ENCODE results near the gene RGCC.
"Not testable (repeated sequence)": the region's sequence is repeated elsewhere in the genome, so short reads cannot be mapped to it uniquely, and the experiment has no call there.

Gene RGCC

GRCh38 chr13:41488124-41488523 lies 30.8 kb downstream of the RGCC start:
- no peak for DNase-seq (ENCODE audit: low read depth in 1 of 2, low spot score in 1 of 2)

GRCh38 chr13:41490371-41491015 lies 33.1 kb downstream of the RGCC start:
- DNase-seq (ENCODE audit: low read depth in 1 of 2, low spot score in 1 of 2) = no peak

GRCh38 chr13:41491436-41491835 lies 34.1 kb downstream of the RGCC start:
- no peak for DNase-seq (ENCODE audit: low read depth in 1 of 2, low spot score in 1 of 2)

GRCh38 chr13:41492432-41493260 lies 35.3 kb downstream of the RGCC start:
- DNase-seq (ENCODE audit: low read depth in 1 of 2, low spot score in 1 of 2) = no peak

- DNase-seq (ENCODE audit: low read depth in 1 of 2, low spot score in 1 of 2) = no peak
These were observed 36.9 kb downstream of the RGCC start for GRCh38 chr13:41494202-41494601.

- DNase-seq (ENCODE audit: low read depth in 1 of 2, low spot score in 1 of 2) = no peak
These were observed 37.7 kb downstream of the RGCC start for GRCh38 chr13:41495044-41495443.

GRCh38 chr13:41496420-41497234 lies 39.3 kb downstream of the RGCC start:
- DNase-seq (ENCODE audit: low read depth in 1 of 2, low spot score in 1 of 2) = no peak

- DNase-seq (ENCODE audit: low read depth in 1 of 2, low spot score in 1 of 2) = no peak
These were observed 40.1 kb downstream of the RGCC start for GRCh38 chr13:41497436-41497835.

GRCh38 chr13:41499452-41499851 lies 42.1 kb downstream of the RGCC start:
- no peak for DNase-seq (ENCODE audit: low read depth in 1 of 2, low spot score in 1 of 2)

GRCh38 chr13:41500511-41500910 lies 43.2 kb downstream of the RGCC start:
- peak in 1 of 2 donors; percentile 12 for DNase-seq (ENCODE audit: low read depth in 1 of 2, low spot score in 1 of 2)

GRCh38 chr13:41501281-41501680 lies 43.9 kb downstream of the RGCC start:
- DNase-seq (ENCODE audit: low read depth in 1 of 2, low spot score in 1 of 2) = no peak

GRCh38 chr13:41502031-41502430 lies 44.7 kb downstream of the RGCC start:
- no peak for DNase-seq (ENCODE audit: low read depth in 1 of 2, low spot score in 1 of 2)

- DNase-seq (ENCODE audit: low read depth in 1 of 2, low spot score in 1 of 2) = no peak
These were observed 45.3 kb downstream of the RGCC start for GRCh38 chr13:41502673-41503072.

GRCh38 chr13:41503356-41503755 lies 46.0 kb downstream of the RGCC start:
- DNase-seq (ENCODE audit: low read depth in 1 of 2, low spot score in 1 of 2) = no peak

- DNase-seq (ENCODE audit: low read depth in 1 of 2, low spot score in 1 of 2) = not testable (repeated sequence)
These were observed 47.3 kb downstream of the RGCC start for GRCh38 chr13:41504657-41505056.

GRCh38 chr13:41505209-41505835 lies 48.0 kb downstream of the RGCC start:
- DNase-seq (ENCODE audit: low read depth in 1 of 2, low spot score in 1 of 2) = no peak

- no peak for DNase-seq (ENCODE audit: low read depth in 1 of 2, low spot score in 1 of 2)
These were observed 49.0 kb downstream of the RGCC start for GRCh38 chr13:41506312-41506711.

- no peak for DNase-seq (ENCODE audit: low read depth in 1 of 2, low spot score in 1 of 2)
These were observed 52.6 kb downstream of the RGCC start for GRCh38 chr13:41509971-41510370.

GRCh38 chr13:41511827-41512226 lies 54.5 kb downstream of the RGCC start:
- DNase-seq (ENCODE audit: low read depth in 1 of 2, low spot score in 1 of 2) = no peak

GRCh38 chr13:41512441-41512840 lies 55.1 kb downstream of the RGCC start:
- no peak for DNase-seq (ENCODE audit: low read depth in 1 of 2, low spot score in 1 of 2)

GRCh38 chr13:41513600-41513999 lies 56.2 kb downstream of the RGCC start:
- no peak for DNase-seq (ENCODE audit: low read depth in 1 of 2, low spot score in 1 of 2)

Data from stimulated activated CD4-positive, alpha-beta T cell treated with anti-CD3 and anti-CD28 coated beads, Interleukin-15, amount 100 ng/mL, for 1 hour (primary cell).